A549 (cell line): ENCODE measurements around the gene S100A8. TPM values are rescaled to one million over a fixed set of nuclear protein-coding genes. Genes with fewer than 3 reads are reported as not detected.

Experiments
- ATAC-seq, 2 experiments: fragments of 200-7000 bp in 1 of 2; fragments of >200 bp in 1 of 2; cut with Nextera tagmentation in 1 of 2; cut with Tn5 transposase in 1 of 2; 3 replicates each; pipeline versions ENCODE4 v1.8.0 to v1.9.1; 2018 to 2020; ENCODE audit warnings: mild to moderate bottlenecking in 1 of 2, moderate library complexity in 1 of 2
- CTCF ChIA-PET: fragments of 300-600 bp; sonication (Branson Sonifier 250); formaldehyde crosslinking; extraction: SDS; loops from one replicate; lab custom pipeline; 2021; ENCODE audit warnings: antibody characterized with exemption, inconsistent platforms; lab: Yijun Ruan, JAX
- POLR2A ChIA-PET: fragments of 350-600 bp; formaldehyde crosslinking; extraction: SDS; loops from one replicate; lab custom pipeline; 2021; ENCODE audit warnings: antibody characterized with exemption, inconsistent platforms; lab: Yijun Ruan, JAX
- DNase-seq, 2 experiments: peaks; one replicate each; pipeline versions ENCODE4 v3.0.0 to v3.0.0-alpha.2; 2011 to 2016; ENCODE audit warnings: low read depth in 1 of 2, low spot score in 1 of 2
- FAIRE-seq: peaks from 2 replicates; lab custom pipeline; 2011; peaks lifted over from hg19 to GRCh38; lab: Jason Lieb, UNC
- H3K27ac ChIP-seq, 2 experiments: fragments of >200 bp; sonication (Bioruptor Twin); formaldehyde crosslinking; 3 replicates each; pipeline ENCODE4 v1.5.1; 2016 to 2017
- H3K4me1 ChIP-seq: fragments of >200 bp; sonication (Bioruptor Twin); formaldehyde crosslinking; 3 replicates; pipeline ENCODE4 v1.6.1; 2016
- H3K4me2 ChIP-seq: fragments of >200 bp; sonication (Bioruptor Twin); formaldehyde crosslinking; 3 replicates; pipeline ENCODE4 v1.6.1; 2016
- H3K4me3 ChIP-seq: fragments of >200 bp; sonication (Bioruptor Twin); formaldehyde crosslinking; 3 replicates; pipeline ENCODE4 v1.5.1; 2016
- H3K9me3 ChIP-seq: fragments of >200 bp; sonication (Bioruptor Twin); formaldehyde crosslinking; 3 replicates; pipeline ENCODE4 v1.6.1; 2016
- CBX2 ChIP-seq: fragments of 200-600 bp; sonication (generic); IDR thresholded peaks from 2 replicates; pipeline ENCODE4 v1.6.1; 2016; ENCODE audit warnings: low read depth, mild to moderate bottlenecking, borderline replicate concordance
- CBX8 ChIP-seq: fragments of 200-600 bp; sonication (generic); IDR thresholded peaks from 2 replicates; pipeline ENCODE4 v1.6.1; 2016
- CHD2 ChIP-seq: fragments of 150-350 bp; IDR thresholded peaks from 2 replicates; pipeline ENCODE4 v1.6.1; 2014; ENCODE audit warnings: low read length; ENCODE audit not compliant: partially characterized antibody
- EHMT2 ChIP-seq: fragments of 200-600 bp; sonication (generic); IDR thresholded peaks from 2 replicates; pipeline ENCODE4 v1.6.1; 2016; ENCODE audit warnings: antibody characterized with exemption, low read depth, mild to moderate bottlenecking, moderate library complexity
- ESRRA ChIP-seq: fragments of 150-350 bp; IDR thresholded peaks from 2 replicates; pipeline ENCODE4 v1.6.1; 2014; ENCODE audit warnings: mild to moderate bottlenecking, low read length, borderline replicate concordance
- FOSB ChIP-seq: fragments of 250-450 bp; sonication (Bioruptor Pico); IDR thresholded peaks from 2 replicates; pipeline ENCODE4 v1.5.0; 2020; ENCODE audit warnings: mild to moderate bottlenecking, moderate library complexity
- FOXS1 ChIP-seq: fragments of 250-450 bp; sonication (Bioruptor Pico); IDR thresholded peaks from 2 replicates; pipeline ENCODE4 v1.5.0; 2020; ENCODE audit warnings: mild to moderate bottlenecking, moderate library complexity
- GATA3 ChIP-seq: IDR thresholded peaks from 2 replicates; pipeline ENCODE4 v1.6.1; 2012; ENCODE audit warnings: borderline replicate concordance
- HDAC2 ChIP-seq: fragments of 200-600 bp; sonication (generic); IDR thresholded peaks from 2 replicates; pipeline ENCODE4 v1.6.1; 2016
- HEYL ChIP-seq: fragments of 250-450 bp; sonication (Bioruptor Pico); IDR thresholded peaks from 2 replicates; pipeline ENCODE4 v1.8.0; 2021; ENCODE audit warnings: mild to moderate bottlenecking, moderate library complexity
- HOXA7 ChIP-seq: fragments of 250-450 bp; sonication (Bioruptor Pico); IDR thresholded peaks from 2 replicates; pipeline ENCODE4 v1.5.0; 2020; ENCODE audit warnings: mild to moderate bottlenecking, moderate library complexity
- JUN ChIP-seq, 2 experiments: fragments of >200 bp; sonication (Bioruptor Twin); formaldehyde crosslinking; IDR thresholded peaks; 2 replicates in 1 of 2; 3 replicates in 1 of 2; pipeline ENCODE4 v1.6.1; 2016 to 2017
- MYC ChIP-seq: IDR thresholded peaks from 2 replicates; pipeline ENCODE4 v1.6.1; 2012; ENCODE audit warnings: mild to moderate bottlenecking, inconsistent platforms, low read length, improper control_type of control experiment, borderline replicate concordance
- NPAS2 ChIP-seq: fragments of 250-450 bp; sonication (Bioruptor Pico); IDR thresholded peaks from 2 replicates; pipeline ENCODE4 v1.8.0; 2022; ENCODE audit warnings: mild to moderate bottlenecking, moderate library complexity, borderline replicate concordance
- PHF8 ChIP-seq: fragments of 200-600 bp; sonication (generic); IDR thresholded peaks from 2 replicates; pipeline ENCODE4 v1.6.1; 2016; ENCODE audit warnings: low read depth, mild to moderate bottlenecking, antibody characterized with exemption, moderate library complexity, borderline replicate concordance
- POLR2AphosphoS2 ChIP-seq: conservative IDR thresholded peaks from 2 replicates; pipeline ENCODE4 v1.6.1; 2012; ENCODE audit warnings: low read length, improper control_type of control experiment, inconsistent platforms
- RAD21 ChIP-seq, 2 experiments: fragments of >200 bp in 1 of 2; sonication (Bioruptor Twin) in 1 of 2; formaldehyde crosslinking in 1 of 2; IDR thresholded peaks in 1 of 2; conservative IDR thresholded peaks in 1 of 2; 2 replicates in 1 of 2; 3 replicates in 1 of 2; pipeline ENCODE4 v1.6.1; 2012 to 2018; ENCODE audit warnings: inconsistent platforms in 1 of 2
- RARB ChIP-seq: fragments of 250-450 bp; sonication (Bioruptor Pico); IDR thresholded peaks from 2 replicates; pipeline ENCODE4 v1.8.0; 2021; ENCODE audit warnings: mild to moderate bottlenecking, moderate library complexity
- RCOR1 ChIP-seq: fragments of 150-350 bp; IDR thresholded peaks from 2 replicates; pipeline ENCODE4 v1.6.1; 2014; ENCODE audit warnings: antibody characterized with exemption, low read length, low read depth
- RFX5 ChIP-seq: fragments of 450-650 bp; IDR thresholded peaks from 2 replicates; pipeline ENCODE4 v1.7.1; 2014; ENCODE audit warnings: antibody characterized with exemption, mild to moderate bottlenecking, moderate library complexity
- RNF2 ChIP-seq: fragments of 200-600 bp; sonication (generic); IDR thresholded peaks from 2 replicates; pipeline ENCODE4 v1.6.1; 2016; ENCODE audit warnings: low read depth, mild to moderate bottlenecking, antibody characterized with exemption, moderate library complexity, borderline replicate concordance
- SMC3 ChIP-seq: fragments of >200 bp; sonication (Bioruptor Twin); formaldehyde crosslinking; IDR thresholded peaks from 3 replicates; pipeline ENCODE4 v1.6.1; 2018; ENCODE audit warnings: inconsistent platforms
- TFCP2L1 ChIP-seq: fragments of 250-450 bp; sonication (Bioruptor Pico); IDR thresholded peaks from 2 replicates; pipeline ENCODE4 v1.5.0; 2021; ENCODE audit warnings: mild to moderate bottlenecking
- TP53 ChIP-seq: fragments of 250-450 bp; sonication (Bioruptor Pico); IDR thresholded peaks from 2 replicates; pipeline ENCODE4 v1.5.0; 2021; ENCODE audit warnings: mild to moderate bottlenecking, moderate library complexity
- ZFP36 ChIP-seq: fragments of 450-650 bp; IDR thresholded peaks from 2 replicates; pipeline ENCODE4 v1.6.1; 2014; ENCODE audit warnings: borderline replicate concordance; ENCODE audit not compliant: partially characterized antibody
- WGBS: methylation state at CpG from one replicate; pipeline ENCODE4 v1.1.6; 2017; ENCODE audit errors: missing lambda C conversion rate; 5-methylcytosine and 5-hydroxymethylcytosine counted together
- polyA plus RNA-seq, 4 experiments: library from polyadenylated mRNA; depleted of rRNA in 3 of 4; stranded (reverse); fragments of >200 nt; fragmentation: RNase III in 1 of 4; extraction: RNeasy Plus Mini Kit Qiagen cat#74134 plus additional on column Dnase treatment in 1 of 4; gene quantifications; 2 replicates in 3 of 4; 3 replicates in 1 of 4; pipeline ENCODE4 v1.2.3, GENCODE V29; 2011 to 2017
- TF ChIP-seq, protein P1 (sequence below): fragments of 250-450 bp; sonication (Bioruptor Pico); IDR thresholded peaks from 2 replicates; pipeline ENCODE4 v1.5.0; 2020; ENCODE audit warnings: low read depth, mild to moderate bottlenecking, moderate library complexity
- TF ChIP-seq, protein P2 (sequence below): fragments of >200 bp; sonication (Bioruptor Twin); formaldehyde crosslinking; IDR thresholded peaks from 3 replicates; pipeline ENCODE4 v1.6.1; 2016
- TF ChIP-seq, protein P3 (sequence below): fragments of >200 bp; sonication (Bioruptor Twin); formaldehyde crosslinking; IDR thresholded peaks from 2 replicates; pipeline ENCODE4 v1.6.1; 2016
- TF ChIP-seq, protein P4 (sequence below): IDR thresholded peaks from 2 replicates; pipeline ENCODE4 v1.6.1; 2012
- TF ChIP-seq, protein P5 (sequence below): fragments of 150-350 bp; IDR thresholded peaks from 2 replicates; pipeline ENCODE4 v1.6.1; 2014; ENCODE audit warnings: low read depth, mild to moderate bottlenecking, low read length

Gene S100A8
- polyA plus RNA-seq, 2 of the 4 experiments (the other 2 are of a cell fraction): not detected

DNA sequence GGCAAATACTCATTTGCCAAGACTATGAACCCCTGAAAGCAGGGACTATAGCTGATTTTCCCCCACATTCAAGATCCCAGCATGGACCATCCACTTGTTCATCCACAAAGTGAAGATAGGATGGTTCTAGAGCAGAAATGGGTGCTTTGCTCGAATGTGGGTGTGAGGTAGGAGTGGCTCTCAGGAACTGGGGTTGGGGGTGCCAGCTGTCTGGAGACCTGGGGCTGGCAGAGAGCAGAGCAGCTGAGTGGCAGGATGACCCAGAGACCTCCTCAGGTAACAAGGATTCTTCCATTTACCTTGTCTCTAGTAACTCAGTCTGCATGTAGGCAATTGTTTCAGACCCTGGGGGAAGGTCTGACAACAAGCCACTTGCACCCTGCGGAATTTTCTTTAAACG is 27.2 kb downstream of the S100A8 start:
- Histone ChIP-seq H3K4me3 (no peak overlapping the region), H3K4me2 (no peak overlapping the region), H3K9me3 (no peaks in the 10 kb centered on the region), H3K4me1 (no peaks in the 10 kb centered on the region), H3K27ac (no peak overlapping the region)
- no peak for DNase-seq
- ATAC-seq: no peak
- 11% methylated on average over 3 of the region's 3 CpGs for WGBS
- ChIA-PET CTCF (interaction anchor here (1.5 to 7.7 kb wide), 5 partner anchors 8 to 140 kb away, joined by 4 to 70 read pairs (median 16); no protein-coding TSS in a partner anchor), POLR2A (no interaction called here)
- no peak for FAIRE-seq
- TF ChIP-seq, protein P1, sequence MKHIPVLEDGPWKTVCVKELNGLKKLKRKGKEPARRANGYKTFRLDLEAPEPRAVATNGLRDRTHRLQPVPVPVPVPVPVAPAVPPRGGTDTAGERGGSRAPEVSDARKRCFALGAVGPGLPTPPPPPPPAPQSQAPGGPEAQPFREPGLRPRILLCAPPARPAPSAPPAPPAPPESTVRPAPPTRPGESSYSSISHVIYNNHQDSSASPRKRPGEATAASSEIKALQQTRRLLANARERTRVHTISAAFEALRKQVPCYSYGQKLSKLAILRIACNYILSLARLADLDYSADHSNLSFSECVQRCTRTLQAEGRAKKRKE (CRISPR knock-in tag): no peak
- TF ChIP-seq TFCP2L1 (CRISPR knock-in tag) (no peak), CHD2 (no peak), RARB (CRISPR knock-in tag) (no peak), POLR2AphosphoS2 (no peak), HOXA7 (no peak), RAD21 (conservative IDR thresholded peaks at IDR 0.05 in 1 of 2, IDR thresholded peaks at IDR 0.05 in 1 of 2) (no peak), EHMT2 (no peak), JUN (IDR thresholded peaks at IDR 0.05) (no peak), GATA3 (no peak), HDAC2 (no peak), PHF8 (no peak), CBX2 (no peak), SMC3 (no peak), NPAS2 (CRISPR knock-in tag) (no peak), ZFP36 (no peak), HEYL (CRISPR knock-in tag) (no peak), ESRRA (no peak), FOSB (no peak)
- TF ChIP-seq, all 56 proteins: peak for 0

DNA sequence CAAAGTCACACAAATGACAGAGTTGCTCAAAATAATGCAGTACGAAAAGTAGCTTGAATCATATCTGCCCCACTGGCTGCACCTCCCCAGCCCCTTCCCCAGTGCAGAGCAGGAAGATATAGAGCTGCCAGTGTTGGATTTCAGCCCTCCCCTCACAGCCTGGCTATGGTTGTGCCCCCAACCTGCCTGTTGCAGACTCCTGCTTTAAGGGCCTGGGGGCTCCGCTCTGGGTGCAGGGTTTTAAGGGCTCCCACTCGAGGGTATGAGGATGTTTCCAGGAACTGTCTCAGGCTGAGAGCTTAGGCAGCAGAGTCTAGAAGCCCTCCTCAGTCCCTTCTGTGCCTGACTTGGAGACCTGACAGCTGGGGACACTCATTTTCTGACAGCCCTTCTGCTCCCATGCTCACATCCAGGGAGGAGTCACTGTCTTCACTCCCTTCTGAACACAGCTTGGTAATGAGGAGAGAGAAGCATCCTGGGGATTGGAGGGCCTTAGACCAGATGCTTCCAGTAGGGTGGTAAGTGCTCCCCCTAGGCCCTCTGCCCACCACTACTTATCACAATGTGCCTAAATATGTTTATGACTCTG is 28.6 kb downstream of the S100A8 start:
- DNase-seq: no peak
- no peak overlapping the region for H3K4me2 ChIP-seq
- CTCF ChIA-PET: interaction anchor here (0.6 to 7.7 kb wide), 7 partner anchors 10 to 741 kb away, joined by 3 to 70 read pairs (median 4); no protein-coding TSS in a partner anchor
- 24% methylated on average over 3 of the region's 3 CpGs for WGBS
- no peak overlapping the region for H3K27ac ChIP-seq
- H3K9me3 ChIP-seq: no peaks in the 10 kb centered on the region
- ATAC-seq: no peak
- POLR2A ChIA-PET: no interaction called here
- TF ChIP-seq JUN (IDR thresholded peaks at IDR 0.05): no peak
- TF ChIP-seq RFX5: no peak
- TF ChIP-seq, protein P2, sequence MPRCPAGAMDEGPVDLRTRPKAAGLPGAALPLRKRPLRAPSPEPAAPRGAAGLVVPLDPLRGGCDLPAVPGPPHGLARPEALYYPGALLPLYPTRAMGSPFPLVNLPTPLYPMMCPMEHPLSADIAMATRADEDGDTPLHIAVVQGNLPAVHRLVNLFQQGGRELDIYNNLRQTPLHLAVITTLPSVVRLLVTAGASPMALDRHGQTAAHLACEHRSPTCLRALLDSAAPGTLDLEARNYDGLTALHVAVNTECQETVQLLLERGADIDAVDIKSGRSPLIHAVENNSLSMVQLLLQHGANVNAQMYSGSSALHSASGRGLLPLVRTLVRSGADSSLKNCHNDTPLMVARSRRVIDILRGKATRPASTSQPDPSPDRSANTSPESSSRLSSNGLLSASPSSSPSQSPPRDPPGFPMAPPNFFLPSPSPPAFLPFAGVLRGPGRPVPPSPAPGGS: no peak
- no peak for TF ChIP-seq CBX8
- TF ChIP-seq, protein P3, sequence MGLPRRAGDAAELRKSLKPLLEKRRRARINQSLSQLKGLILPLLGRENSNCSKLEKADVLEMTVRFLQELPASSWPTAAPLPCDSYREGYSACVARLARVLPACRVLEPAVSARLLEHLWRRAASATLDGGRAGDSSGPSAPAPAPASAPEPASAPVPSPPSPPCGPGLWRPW: no peak
- no peak for TF ChIP-seq TP53 (CRISPR knock-in tag)
- no peak for TF ChIP-seq FOXS1 (CRISPR knock-in tag)
- TF ChIP-seq, protein P4, sequence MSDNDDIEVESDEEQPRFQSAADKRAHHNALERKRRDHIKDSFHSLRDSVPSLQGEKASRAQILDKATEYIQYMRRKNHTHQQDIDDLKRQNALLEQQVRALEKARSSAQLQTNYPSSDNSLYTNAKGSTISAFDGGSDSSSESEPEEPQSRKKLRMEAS: no peak
- no peak for TF ChIP-seq RNF2
- TF ChIP-seq, protein P5, sequence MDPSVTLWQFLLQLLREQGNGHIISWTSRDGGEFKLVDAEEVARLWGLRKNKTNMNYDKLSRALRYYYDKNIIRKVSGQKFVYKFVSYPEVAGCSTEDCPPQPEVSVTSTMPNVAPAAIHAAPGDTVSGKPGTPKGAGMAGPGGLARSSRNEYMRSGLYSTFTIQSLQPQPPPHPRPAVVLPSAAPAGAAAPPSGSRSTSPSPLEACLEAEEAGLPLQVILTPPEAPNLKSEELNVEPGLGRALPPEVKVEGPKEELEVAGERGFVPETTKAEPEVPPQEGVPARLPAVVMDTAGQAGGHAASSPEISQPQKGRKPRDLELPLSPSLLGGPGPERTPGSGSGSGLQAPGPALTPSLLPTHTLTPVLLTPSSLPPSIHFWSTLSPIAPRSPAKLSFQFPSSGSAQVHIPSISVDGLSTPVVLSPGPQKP: no peak
- no peak for TF ChIP-seq EHMT2
- TF ChIP-seq RCOR1: no peak
- no peak for TF ChIP-seq MYC
- TF ChIP-seq, all 56 proteins: peak for 0
- FAIRE-seq: no peak
- H3K4me1 ChIP-seq: no peaks in the 10 kb centered on the region
- H3K4me3 ChIP-seq: no peak overlapping the region
